ENCODE results near the gene DSCAM. TPM values are rescaled to one million over a fixed set of nuclear protein-coding genes. Genes with fewer than 3 reads are reported as not detected.

Gene DSCAM
- total and polyA plus RNA-seq, 2 donors (not counting 3 experiments of a cell fraction or from before 2014, with no cell fraction given): not detected

- intact Hi-C loops (cut with micrococcal nuclease): no loop called here
- ChIA-PET CTCF (no interaction called here), POLR2A (no interaction called here)
These were observed 1.4 kb downstream of the DSCAM start for GRCh38 chr21:40845441-40845995.

More at GRCh38 chr21:40845441-40845995, 1.4 kb downstream of the DSCAM start:
- H3K27ac ChIP-seq (ENCODE audit: insufficient read depth, low read depth, low read length): no peak overlapping the region
- no peaks in the 10 kb centered on the region for H3K27me3 ChIP-seq (ENCODE audit: control insufficient read depth in 2 of 2, insufficient read depth in 2 of 2, low read length in 2 of 2)
- TF ChIP-seq POLR2AphosphoS5 (IDR thresholded peaks at IDR 0.05; ENCODE audit: insufficient read depth, low read depth, low read length) (no peak), POLR2A (IDR thresholded peaks at IDR 0.05; ENCODE audit: low read depth, low read length) (no peak), MYC (IDR thresholded peaks at IDR 0.05; ENCODE audit: low read depth, low read length) (no peak), EZH2 (IDR thresholded peaks at IDR 0.05; ENCODE audit: borderline replicate concordance, low read depth, low read length, severe bottlenecking) (no peak), GATA2 (IDR thresholded peaks at IDR 0.05; ENCODE audit: insufficient read depth, insufficient read length, low read depth, low read length) (no peak), MAX (IDR thresholded peaks at IDR 0.05; ENCODE audit: insufficient read depth, insufficient read length) (no peak), JUN (IDR thresholded peaks at IDR 0.05; ENCODE audit: borderline replicate concordance, insufficient read depth, insufficient read length, low read depth) (no peak), FOS (IDR thresholded peaks at IDR 0.05; ENCODE audit: borderline replicate concordance, insufficient read depth, low read length) (no peak)
- TF ChIP-seq, protein P1, sequence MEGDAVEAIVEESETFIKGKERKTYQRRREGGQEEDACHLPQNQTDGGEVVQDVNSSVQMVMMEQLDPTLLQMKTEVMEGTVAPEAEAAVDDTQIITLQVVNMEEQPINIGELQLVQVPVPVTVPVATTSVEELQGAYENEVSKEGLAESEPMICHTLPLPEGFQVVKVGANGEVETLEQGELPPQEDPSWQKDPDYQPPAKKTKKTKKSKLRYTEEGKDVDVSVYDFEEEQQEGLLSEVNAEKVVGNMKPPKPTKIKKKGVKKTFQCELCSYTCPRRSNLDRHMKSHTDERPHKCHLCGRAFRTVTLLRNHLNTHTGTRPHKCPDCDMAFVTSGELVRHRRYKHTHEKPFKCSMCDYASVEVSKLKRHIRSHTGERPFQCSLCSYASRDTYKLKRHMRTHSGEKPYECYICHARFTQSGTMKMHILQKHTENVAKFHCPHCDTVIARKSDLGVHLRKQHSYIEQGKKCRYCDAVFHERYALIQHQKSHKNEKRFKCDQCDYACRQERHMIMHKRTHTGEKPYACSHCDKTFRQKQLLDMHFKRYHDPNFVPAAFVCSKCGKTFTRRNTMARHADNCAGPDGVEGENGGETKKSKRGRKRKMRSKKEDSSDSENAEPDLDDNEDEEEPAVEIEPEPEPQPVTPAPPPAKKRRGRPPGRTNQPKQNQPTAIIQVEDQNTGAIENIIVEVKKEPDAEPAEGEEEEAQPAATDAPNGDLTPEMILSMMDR (IDR thresholded peaks at IDR 0.05; ENCODE audit: extremely low read depth in 1 of 2, insufficient read depth in 1 of 2, low read depth in 1 of 2, low read length in 2 of 2): no peak
- dilution Hi-C loops (cut with MboI; ENCODE audit: extremely low pct_ligation_motif_present, low sequenced_read_pairs): no loop called here
- H2AFZ ChIP-seq (ENCODE audit: low read depth, low read length): no peak overlapping the region
- no peaks in the 10 kb centered on the region for H3K9me1 ChIP-seq (replicated peaks; ENCODE audit: control insufficient read depth, extremely low read depth, insufficient read depth, low read length)
- no TSS peak for BruUV-seq (replicated peaks)
- no peak overlapping the region for H3K9ac ChIP-seq (replicated peaks; ENCODE audit: extremely low read depth, insufficient read depth, low read length)
- no peaks in the 10 kb centered on the region for H3K4me1 ChIP-seq (ENCODE audit: control insufficient read depth, extremely low read depth, insufficient read depth, low read length)
- H3K36me3 ChIP-seq (ENCODE audit: control insufficient read depth in 2 of 2, extremely low read depth in 1 of 2, insufficient read depth in 2 of 2, low read length in 2 of 2): no peaks in the 10 kb centered on the region
- FAIRE-seq (no peak), DNase-seq (ENCODE audit: low read depth, low spot score) (no peak)
- H3K79me2 ChIP-seq (ENCODE audit: control insufficient read depth, insufficient read depth, low read length): no peaks in the 10 kb centered on the region
- H3K4me2 ChIP-seq (ENCODE audit: insufficient read depth, low read length): no peak overlapping the region
- no peaks in the 10 kb centered on the region for H3K9me3 ChIP-seq (replicated peaks; ENCODE audit: control insufficient read depth, insufficient read depth, low read length)
- H4K20me1 ChIP-seq (replicated peaks; ENCODE audit: control insufficient read depth, extremely low read depth, insufficient read depth, low read length): no peaks in the 10 kb centered on the region
- H3K4me3 ChIP-seq (replicated peaks in 1 of 3; ENCODE audit: insufficient read depth in 1 of 3, low read depth in 1 of 3, low read length in 3 of 3): no peak overlapping the region
